Lung (tissue), 12 donors: ENCODE measurements around the gene PANX1. TPM values are rescaled to one million over a fixed set of nuclear protein-coding genes. Genes with fewer than 3 reads are reported as not detected.

Source experiments
- ATAC-seq: fragments of 200-7000 bp; cut with Tn5 transposase; one replicate; pipeline ENCODE4 v1.9.1; 2020; ENCODE audit warnings: moderate number of reproducible peaks; ENCODE audit not compliant: insufficient read depth, low FRiP score
- DNase-seq, 3 donors: peaks; one replicate each; pipeline ENCODE4 v3.0.0-alpha.2; 2013 to 2017
- H3K27ac ChIP-seq, 2 donors: one replicate each; pipeline ENCODE4 v1.5.1; 2013; ENCODE audit warnings: mild to moderate bottlenecking in 2 of 2, moderate library complexity in 2 of 2, control low read depth in 1 of 2, inconsistent platforms in 1 of 2, low read depth in 1 of 2, low read length in 1 of 2
- H3K27me3 ChIP-seq, 3 donors: one replicate each; pipeline ENCODE4 v1.5.1; 2013; ENCODE audit warnings: low read length in 2 of 3; ENCODE audit not compliant: control insufficient read depth in 3 of 3, insufficient read depth in 3 of 3
- H3K36me3 ChIP-seq, 4 donors: one replicate each; pipeline ENCODE4 v1.5.1; 2013; ENCODE audit warnings: low read length in 4 of 4, mild to moderate bottlenecking in 1 of 4, moderate library complexity in 1 of 4; ENCODE audit not compliant: control insufficient read depth in 4 of 4, insufficient read depth in 4 of 4
- H3K4me1 ChIP-seq, 5 donors: one replicate each; pipeline ENCODE4 v1.5.1; 2013; ENCODE audit warnings: low read length in 5 of 5, mild to moderate bottlenecking in 2 of 5, moderate library complexity in 1 of 5; ENCODE audit not compliant: control insufficient read depth in 5 of 5, insufficient read depth in 5 of 5
- H3K4me3 ChIP-seq: one replicate; pipeline ENCODE4 v1.5.1; 2013; ENCODE audit warnings: mild to moderate bottlenecking, control low read depth, moderate library complexity
- H3K9ac ChIP-seq, 2 donors: one replicate each; pipeline ENCODE4 v1.5.1; 2013; ENCODE audit warnings: low read length in 2 of 2, control low read depth in 1 of 2; ENCODE audit not compliant: insufficient read depth in 1 of 2
- H3K9me3 ChIP-seq, 4 donors: one replicate each; pipeline ENCODE4 v1.5.1; 2013; ENCODE audit warnings: low read length in 3 of 4, mild to moderate bottlenecking in 1 of 4, moderate library complexity in 1 of 4; ENCODE audit not compliant: control insufficient read depth in 4 of 4, insufficient read depth in 3 of 4
- WGBS, 2 donors: extraction: QIAGEN DNeasy Blood & Tissue Kit; methylation state at CpG; one replicate each; pipeline ENCODE4 v1.1.7; 2013; 5-methylcytosine and 5-hydroxymethylcytosine counted together
- polyA plus RNA-seq, 2 donors: library from polyadenylated mRNA; stranded (reverse); fragments of 200-250 nt; gene quantifications; one replicate each; pipeline ENCODE4 v1.2.1, GENCODE V29; 2013
- total RNA-seq, 2 donors: library from RNA; depleted of rRNA in 1 of 2; stranded (reverse); fragments of >200 nt in 1 of 2; gene quantifications; one replicate each; pipeline ENCODE4 v1.2.1, GENCODE V29; 2014 to 2021
- TF ChIP-seq, protein P1 (sequence below): IDR thresholded peaks from 2 replicates; pipeline ENCODE4 v1.5.1; 2012; ENCODE audit warnings: mild to moderate bottlenecking; ENCODE audit errors: control extremely low read depth, extremely low read depth
- donor health status: control.
- donor health status: control.
- donor health status: Bipolar disorder and iron deficiency.
- donor health status: healthy.
- donor health status: DM: yes; HTN: yes; CAD: no.

PANX1 gene
- total and polyA plus RNA-seq, 4 donors: 5.9 to 25.7 (median 19.0) TPM

DNA sequence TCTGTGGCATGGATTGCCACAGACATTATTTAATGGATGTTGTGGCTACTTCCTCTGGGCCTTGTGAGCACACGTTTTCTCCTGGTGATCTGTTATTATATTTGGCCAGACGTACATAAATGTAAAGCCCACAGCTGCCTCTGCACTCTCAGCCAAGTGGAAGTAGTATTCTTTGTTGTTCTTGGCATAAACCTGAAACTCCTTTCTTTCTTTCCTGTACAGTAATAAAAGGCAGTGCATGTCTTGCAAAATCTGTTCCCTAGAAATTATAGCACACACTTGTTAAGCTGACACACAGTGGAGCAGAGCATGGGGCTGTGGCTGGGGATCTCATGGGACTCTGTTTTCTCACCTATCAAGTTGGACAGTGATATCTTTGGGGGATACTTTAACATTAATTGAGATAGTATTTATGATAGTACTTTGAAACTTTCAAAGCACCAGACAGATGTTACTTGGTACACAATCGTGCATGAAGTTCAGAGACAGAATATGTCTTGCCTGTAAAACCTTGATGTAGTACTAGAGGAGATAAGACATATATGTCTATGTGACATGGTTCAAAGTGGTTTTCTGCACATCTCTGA is 20.9 kb downstream of the PANX1 start:
- Histone ChIP-seq H3K9ac (no peak overlapping the region), H3K27me3 (no peaks in the 10 kb centered on the region), H3K4me1 (peaks cover 0 to 24% (median 20%) of the 10 kb centered on the region in 5 donors), H3K27ac (no peak overlapping the region), H3K36me3 (peaks cover 0 to 4% (median 3%) of the 10 kb centered on the region in 4 donors), H3K9me3 (no peaks in the 10 kb centered on the region), H3K4me3 (no peak overlapping the region)
- TF ChIP-seq, protein P1, sequence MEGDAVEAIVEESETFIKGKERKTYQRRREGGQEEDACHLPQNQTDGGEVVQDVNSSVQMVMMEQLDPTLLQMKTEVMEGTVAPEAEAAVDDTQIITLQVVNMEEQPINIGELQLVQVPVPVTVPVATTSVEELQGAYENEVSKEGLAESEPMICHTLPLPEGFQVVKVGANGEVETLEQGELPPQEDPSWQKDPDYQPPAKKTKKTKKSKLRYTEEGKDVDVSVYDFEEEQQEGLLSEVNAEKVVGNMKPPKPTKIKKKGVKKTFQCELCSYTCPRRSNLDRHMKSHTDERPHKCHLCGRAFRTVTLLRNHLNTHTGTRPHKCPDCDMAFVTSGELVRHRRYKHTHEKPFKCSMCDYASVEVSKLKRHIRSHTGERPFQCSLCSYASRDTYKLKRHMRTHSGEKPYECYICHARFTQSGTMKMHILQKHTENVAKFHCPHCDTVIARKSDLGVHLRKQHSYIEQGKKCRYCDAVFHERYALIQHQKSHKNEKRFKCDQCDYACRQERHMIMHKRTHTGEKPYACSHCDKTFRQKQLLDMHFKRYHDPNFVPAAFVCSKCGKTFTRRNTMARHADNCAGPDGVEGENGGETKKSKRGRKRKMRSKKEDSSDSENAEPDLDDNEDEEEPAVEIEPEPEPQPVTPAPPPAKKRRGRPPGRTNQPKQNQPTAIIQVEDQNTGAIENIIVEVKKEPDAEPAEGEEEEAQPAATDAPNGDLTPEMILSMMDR: no peak
- ATAC-seq (no peak), DNase-seq (peak in 1 of 3 donors; percentile 39)
- 52 to 56% methylated on average over 3 of the region's 3 CpGs for WGBS, 2 donors

DNA sequence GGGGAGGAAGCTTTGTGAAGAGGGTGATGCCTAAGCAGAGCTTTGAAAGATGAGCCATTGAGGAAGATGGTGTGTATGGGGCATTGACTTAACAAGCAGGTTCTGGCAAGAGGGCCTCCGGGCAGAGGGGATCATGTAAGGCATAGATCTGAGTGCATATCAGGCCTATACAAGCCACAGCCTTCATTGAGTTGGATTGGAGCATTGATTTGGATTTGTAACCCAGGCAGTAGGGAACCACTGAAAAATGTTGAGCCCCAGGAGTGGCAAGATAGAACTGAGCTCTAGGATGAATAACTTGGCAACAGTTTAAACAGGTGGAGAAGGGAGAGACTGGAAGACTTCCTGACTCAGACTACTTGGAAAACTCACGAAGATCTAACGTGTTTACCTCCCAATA is 21.4 kb downstream of the PANX1 start:
- WGBS, 2 donors: 83 to 91% methylated on average over 3 of the region's 3 CpGs
- Histone ChIP-seq H3K9ac (no peak overlapping the region), H3K27me3 (no peaks in the 10 kb centered on the region), H3K4me1 (peaks cover 0 to 24% (median 20%) of the 10 kb centered on the region in 5 donors), H3K27ac (no peak overlapping the region), H3K4me3 (no peak overlapping the region), H3K36me3 (peaks cover 0 to 4% (median 3%) of the 10 kb centered on the region in 4 donors), H3K9me3 (no peaks in the 10 kb centered on the region)
- TF ChIP-seq, protein P1: no peak
- ATAC-seq (no peak), DNase-seq (no peak)

DNA sequence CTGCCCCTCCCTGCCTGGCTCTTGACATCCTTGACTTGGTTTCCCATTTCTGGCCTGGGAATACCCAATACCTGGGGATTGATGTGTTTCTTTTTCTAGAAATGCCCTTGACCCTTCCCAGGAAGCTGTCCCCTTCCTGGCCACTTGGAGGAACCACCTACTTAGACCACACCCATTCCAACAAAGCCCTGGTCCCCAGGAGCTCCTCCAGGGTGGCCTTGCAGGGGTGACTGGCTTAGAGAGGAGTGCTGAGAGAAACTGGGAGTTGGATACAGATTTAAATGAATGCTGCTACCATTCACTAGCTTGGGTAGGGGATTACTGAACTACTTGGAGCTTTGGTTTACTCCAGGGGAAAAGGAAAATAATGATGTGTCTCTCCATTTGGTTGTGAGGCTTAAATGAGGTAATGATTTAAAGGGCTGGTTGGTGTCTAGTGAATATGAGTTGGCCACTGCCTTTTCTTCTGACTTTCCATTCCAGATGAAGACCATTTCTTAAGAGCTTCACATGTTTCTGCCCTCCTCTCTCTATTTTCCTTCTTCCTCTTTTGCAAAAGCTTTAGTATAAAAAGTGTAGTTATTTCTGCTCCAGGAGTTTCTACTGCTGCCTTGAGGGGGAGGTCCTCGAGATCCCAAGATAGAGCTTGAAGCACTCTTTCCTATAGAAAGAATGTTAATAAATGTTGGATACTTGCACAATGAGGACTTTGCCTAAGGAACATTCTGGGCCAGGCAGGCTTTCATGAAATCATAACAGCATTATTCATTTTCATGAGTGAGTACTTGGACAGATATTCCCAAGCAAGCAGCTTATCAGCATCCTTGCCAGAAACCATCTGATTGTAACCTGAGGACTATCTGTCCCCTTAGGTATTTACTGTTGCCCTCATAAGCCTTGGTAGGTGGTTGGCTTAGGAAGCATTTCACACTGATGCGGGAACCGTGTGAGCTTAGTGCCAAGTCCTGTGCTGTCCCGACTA is 22.4 kb downstream of the PANX1 start:
- H3K9ac ChIP-seq: no peak overlapping the region
- H3K9me3 ChIP-seq: no peaks in the 10 kb centered on the region
- H3K27ac ChIP-seq: no peak overlapping the region
- 85% methylated on average over 4 of the region's 4 CpGs for WGBS, 2 donors
- H3K4me1 ChIP-seq: peaks cover 0 to 26% (median 19%) of the 10 kb centered on the region in 5 donors
- no peaks in the 10 kb centered on the region for H3K27me3 ChIP-seq
- peaks cover 0 to 4% (median 3%) of the 10 kb centered on the region in 4 donors for H3K36me3 ChIP-seq
- ATAC-seq: no peak
- peak in 1 of 3 donors; percentile 57 for DNase-seq
- H3K4me3 ChIP-seq: no peak overlapping the region
- TF ChIP-seq, protein P1: no peak
